H1 (cell line): ENCODE measurements around the gene IL19. TPM values are rescaled to one million over a fixed set of nuclear protein-coding genes. Genes with fewer than 3 reads are reported as not detected.

ENCODE experiments used
- CTCF ChIA-PET: fragments of 300-600 bp; sonication (Branson Sonifier 250); formaldehyde crosslinking; loops from one replicate; lab custom pipeline; 2021; ENCODE audit not compliant: partially characterized antibody; lab: Charles Lee
- POLR2A ChIA-PET: fragments of 300-600 bp; sonication (Branson Sonifier 250); formaldehyde crosslinking; loops from one replicate; lab custom pipeline; 2021; ENCODE audit warnings: inconsistent platforms; ENCODE audit not compliant: partially characterized antibody; lab: Charles Lee
- DNase-seq, 2 experiments: peaks; one replicate each; pipeline versions ENCODE4 v3.0.0 to v3.0.0-alpha.2; 2010 to 2022; ENCODE audit warnings: low spot score in 2 of 2, low read depth in 1 of 2, mixed read lengths in 1 of 2
- FAIRE-seq: peaks from 2 replicates; lab custom pipeline; 2011; peaks lifted over from hg19 to GRCh38; lab: Jason Lieb, UNC
- H2AFZ ChIP-seq: 2 replicates; pipeline ENCODE4 v1.8.1; 2012; ENCODE audit warnings: low read length, inconsistent platforms
- H2AK5ac ChIP-seq: 2 replicates; pipeline ENCODE4 v1.6.1; 2013; ENCODE audit warnings: low read depth, low read length
- H2BK120ac ChIP-seq: replicated peaks from 2 replicates; pipeline ENCODE3; 2013; ENCODE audit warnings: low read depth, low read length, inconsistent platforms
- H2BK12ac ChIP-seq: 2 replicates; pipeline ENCODE4 v1.6.1; 2013; ENCODE audit warnings: low read depth, low read length
- H2BK15ac ChIP-seq: 2 replicates; pipeline ENCODE4 v1.6.1; 2013; ENCODE audit warnings: low read length
- H2BK20ac ChIP-seq: 2 replicates; pipeline ENCODE4 v1.6.1; 2013; ENCODE audit warnings: low read length
- H2BK5ac ChIP-seq: 2 replicates; pipeline ENCODE4 v1.6.1; 2013; ENCODE audit warnings: low read depth, low read length
- H3K14ac ChIP-seq: 2 replicates; pipeline ENCODE4 v1.6.1; 2013; ENCODE audit warnings: inconsistent platforms; ENCODE audit not compliant: insufficient read length
- H3K18ac ChIP-seq: 2 replicates; pipeline ENCODE4 v1.6.1; 2013; ENCODE audit warnings: low read length; ENCODE audit errors: extremely low read depth
- H3K23ac ChIP-seq: 2 replicates; pipeline ENCODE4 v1.6.1; 2013; ENCODE audit warnings: inconsistent platforms; ENCODE audit not compliant: insufficient read length
- H3K23me2 ChIP-seq: 2 replicates; pipeline ENCODE4 v1.6.1; 2013; ENCODE audit warnings: low read depth, low read length
- H3K27ac ChIP-seq: 2 replicates; pipeline ENCODE4 v1.6.1; 2011; ENCODE audit warnings: low read depth, low read length, inconsistent platforms
- H3K27me3 ChIP-seq, 4 experiments: replicated peaks in 1 of 4; 1 replicate in 1 of 4; 2 replicates in 3 of 4; pipeline versions ENCODE4 v1.6.1 to v1.8.1; 2011 to 2013; ENCODE audit warnings: low read length in 3 of 4, mild to moderate bottlenecking in 3 of 4, inconsistent platforms in 2 of 4, mixed read lengths in 2 of 4, moderate library complexity in 1 of 4; ENCODE audit not compliant: control insufficient read depth in 3 of 4, insufficient read depth in 3 of 4; ENCODE audit errors: extremely low read depth in 1 of 4
- H3K36me3 ChIP-seq, 4 experiments: 2 replicates each; pipeline versions ENCODE4 v1.6.1 to v1.8.1; 2011 to 2013; ENCODE audit warnings: mild to moderate bottlenecking in 4 of 4, low read length in 3 of 4, moderate library complexity in 2 of 4, control low read depth in 1 of 4, inconsistent platforms in 1 of 4; ENCODE audit not compliant: insufficient read depth in 4 of 4, control insufficient read depth in 2 of 4
- H3K4ac ChIP-seq: replicated peaks from 2 replicates; pipeline ENCODE3; 2013; ENCODE audit warnings: low read length, low read depth, mixed read lengths, inconsistent platforms; ENCODE audit not compliant: insufficient read length
- H3K4me1 ChIP-seq, 4 experiments: replicated peaks in 1 of 4; 1 replicate in 1 of 4; 2 replicates in 3 of 4; pipeline versions ENCODE4 v1.6.1 to v1.8.1; 2011 to 2013; ENCODE audit warnings: low read length in 3 of 4, inconsistent platforms in 2 of 4, mixed read lengths in 1 of 4; ENCODE audit not compliant: insufficient read depth in 4 of 4, control insufficient read depth in 3 of 4
- H3K4me2 ChIP-seq, 2 experiments: 2 replicates each; pipeline versions ENCODE4 v1.6.1 to v1.8.1; 2011 to 2013; ENCODE audit warnings: low read depth in 2 of 2, low read length in 2 of 2, control low read depth in 1 of 2, inconsistent platforms in 1 of 2, mild to moderate bottlenecking in 1 of 2; ENCODE audit not compliant: insufficient read depth in 1 of 2
- H3K4me3 ChIP-seq, 4 experiments: fragments of 200-600, 300-600 bp in 1 of 4; sonication (generic), shearing (Covaris generic), sonication (Bioruptor Twin) in 1 of 4; 2 replicates each; pipeline versions ENCODE4 v1.5.1 to v1.8.1; 2011 to 2016; ENCODE audit warnings: low read length in 4 of 4, low read depth in 3 of 4, control low read depth in 2 of 4, inconsistent platforms in 2 of 4, mild to moderate bottlenecking in 2 of 4, mixed read lengths in 1 of 4, moderate library complexity in 1 of 4; ENCODE audit not compliant: insufficient read depth in 2 of 4; ENCODE audit errors: extremely low read depth in 1 of 4
- H3K56ac ChIP-seq: replicated peaks from 2 replicates; pipeline ENCODE3; 2013; ENCODE audit warnings: low read depth, mild to moderate bottlenecking, mixed read lengths, low read length, inconsistent platforms; ENCODE audit not compliant: insufficient read length
- H3K79me1 ChIP-seq: 2 replicates; pipeline ENCODE4 v1.6.1; 2013; ENCODE audit warnings: low read depth, low read length, control low read depth
- H3K79me2 ChIP-seq, 2 experiments: 2 replicates each; pipeline versions ENCODE4 v1.6.1 to v1.8.1; 2012 to 2013; ENCODE audit warnings: low read length in 2 of 2, mild to moderate bottlenecking in 2 of 2, inconsistent platforms in 1 of 2; ENCODE audit not compliant: insufficient read depth in 2 of 2, control insufficient read depth in 1 of 2
- H3K9ac ChIP-seq, 4 experiments: replicated peaks in 1 of 4; 1 replicate in 1 of 4; 2 replicates in 3 of 4; pipeline versions ENCODE4 v1.6.1 to v1.8.1; 2011 to 2013; ENCODE audit warnings: low read depth in 3 of 4, low read length in 3 of 4, control low read depth in 2 of 4, mild to moderate bottlenecking in 2 of 4, moderate library complexity in 2 of 4, inconsistent platforms in 1 of 4; ENCODE audit errors: extremely low read depth in 1 of 4
- H3K9me3 ChIP-seq, 2 experiments: 2 replicates each; pipeline versions ENCODE4 v1.6.1 to v1.8.1; 2012 to 2013; ENCODE audit warnings: mild to moderate bottlenecking in 2 of 2, moderate library complexity in 2 of 2, control low read depth in 1 of 2, inconsistent platforms in 1 of 2, low read depth in 1 of 2, low read length in 1 of 2, mixed read lengths in 1 of 2; ENCODE audit not compliant: insufficient read depth in 2 of 2
- H4K20me1 ChIP-seq, 2 experiments: replicated peaks in 1 of 2; 2 replicates each; pipeline versions ENCODE3 to v1.8.1; 2011 to 2013; ENCODE audit warnings: inconsistent platforms in 2 of 2, low read length in 2 of 2, mild to moderate bottlenecking in 1 of 2; ENCODE audit not compliant: insufficient read depth in 2 of 2, control insufficient read depth in 1 of 2
- H4K5ac ChIP-seq: 2 replicates; pipeline ENCODE4 v1.6.1; 2013; ENCODE audit warnings: low read length, low read depth, mixed read lengths, inconsistent platforms; ENCODE audit not compliant: insufficient read length
- H4K8ac ChIP-seq: 2 replicates; pipeline ENCODE4 v1.8.0; 2013; ENCODE audit warnings: mild to moderate bottlenecking, moderate library complexity, low read length, inconsistent platforms; ENCODE audit not compliant: insufficient read depth; ENCODE audit errors: extremely low read depth
- H4K91ac ChIP-seq: replicated peaks from 2 replicates; pipeline ENCODE3; 2013; ENCODE audit warnings: low read length, mixed read lengths, inconsistent platforms; ENCODE audit not compliant: insufficient read length
- ASH2L ChIP-seq: fragments of 200-600, 300-600 bp; sonication (generic); IDR thresholded peaks from one replicate; pipeline ENCODE4 v1.7.1; 2017; ENCODE audit warnings: low read length
- CBX8 ChIP-seq: fragments of 300-800, 300-1000 bp; sonication (generic); IDR thresholded peaks from 2 replicates; pipeline ENCODE4 v1.7.1; 2016; ENCODE audit warnings: low read depth, low read length, borderline replicate concordance
- CHD1 ChIP-seq: IDR thresholded peaks from 2 replicates; pipeline ENCODE4 v1.6.1; 2012; ENCODE audit warnings: low read depth, low read length, improper control_type of control experiment
- CREB1 ChIP-seq: IDR thresholded peaks from 2 replicates; pipeline ENCODE4 v1.6.1; 2012; ENCODE audit warnings: inconsistent platforms
- EGR1 ChIP-seq: IDR thresholded peaks from 2 replicates; pipeline ENCODE4 v1.6.1; 2011; ENCODE audit warnings: low read depth, low read length, borderline replicate concordance
- GABPA ChIP-seq: IDR thresholded peaks from 2 replicates; pipeline ENCODE4 v1.6.1; 2011; ENCODE audit warnings: mild to moderate bottlenecking, low read length, moderate library complexity, borderline replicate concordance; ENCODE audit not compliant: insufficient read depth
- HDAC6 ChIP-seq: IDR thresholded peaks from one replicate; pipeline ENCODE4 v1.7.1; 2012; ENCODE audit warnings: low read depth, mild to moderate bottlenecking, inconsistent platforms, low read length, moderate library complexity
- KDM1A ChIP-seq: fragments of 200-600, 300-600 bp; sonication (generic); IDR thresholded peaks from 2 replicates; pipeline ENCODE4 v1.7.1; 2016; ENCODE audit warnings: mild to moderate bottlenecking, low read length, borderline replicate concordance
- NRF1 ChIP-seq: IDR thresholded peaks from 2 replicates; pipeline ENCODE4 v1.6.1; 2011; ENCODE audit warnings: mild to moderate bottlenecking, low read depth, low read length, improper control_type of control experiment
- SP4 ChIP-seq: IDR thresholded peaks from 2 replicates; pipeline ENCODE4 v1.6.1; 2012; ENCODE audit warnings: low read length, inconsistent platforms
- TEAD4 ChIP-seq: IDR thresholded peaks from 2 replicates; pipeline ENCODE4 v1.6.1; 2012; ENCODE audit warnings: low read depth, low read length, inconsistent platforms, mixed read lengths
- WGBS, 2 experiments: shearing (Covaris generic) in 1 of 2; methylation state at CpG; one replicate each; pipeline versions ENCODE4 v1.1.6 to v1.1.7; 2013 to 2015; ENCODE audit warnings: low lambda C conversion rate in 2 of 2, mixed read lengths in 2 of 2, inconsistent platforms in 1 of 2, low coverage in 1 of 2, missing lambda C conversion rate in 1 of 2; ENCODE audit not compliant: insufficient replicate concordance in 2 of 2, insufficient coverage in 1 of 2, insufficient read length in 1 of 2; ENCODE audit errors: extremely low coverage in 1 of 2, missing lambda C conversion rate in 1 of 2; 5-methylcytosine and 5-hydroxymethylcytosine counted together
- polyA plus RNA-seq, 7 experiments: library from polyadenylated mRNA; depleted of rRNA in 3 of 7; stranded (reverse) in 5 of 7; unstranded in 2 of 7; fragments of >200 nt in 5 of 7; fragments of 200-250 nt in 2 of 7; gene quantifications; 1 replicate in 5 of 7; 2 replicates in 1 of 7; 4 replicates in 1 of 7; pipeline versions ENCODE4 v1.2.1 to v1.2.3, GENCODE V29; 2011 to 2013; ENCODE audit warnings: missing spikeins in 2 of 7, mixed read lengths in 2 of 7
- total RNA-seq: library from RNA; stranded (reverse); fragmentation: NEBNext Ultra II Directional; extraction: Animal tissue kit (Norgen Biotek cat#: 25700); gene quantifications from 2 replicates; pipeline ENCODE4 v1.2.1, GENCODE V29; 2021
- TF ChIP-seq, protein P1 (sequence below): IDR thresholded peaks from 2 replicates; pipeline ENCODE4 v1.6.1; 2012; ENCODE audit warnings: inconsistent platforms
- TF ChIP-seq, protein P2 (sequence below): IDR thresholded peaks from 2 replicates; pipeline ENCODE4 v1.6.1; 2011; ENCODE audit warnings: low read depth, mild to moderate bottlenecking, low read length; ENCODE audit not compliant: insufficient read depth

The IL19 gene
- total and polyA plus RNA-seq, 2 of the 8 experiments (the other 6 are each of a cell fraction or from before 2014, with no cell fraction given) = not detected

DNA sequence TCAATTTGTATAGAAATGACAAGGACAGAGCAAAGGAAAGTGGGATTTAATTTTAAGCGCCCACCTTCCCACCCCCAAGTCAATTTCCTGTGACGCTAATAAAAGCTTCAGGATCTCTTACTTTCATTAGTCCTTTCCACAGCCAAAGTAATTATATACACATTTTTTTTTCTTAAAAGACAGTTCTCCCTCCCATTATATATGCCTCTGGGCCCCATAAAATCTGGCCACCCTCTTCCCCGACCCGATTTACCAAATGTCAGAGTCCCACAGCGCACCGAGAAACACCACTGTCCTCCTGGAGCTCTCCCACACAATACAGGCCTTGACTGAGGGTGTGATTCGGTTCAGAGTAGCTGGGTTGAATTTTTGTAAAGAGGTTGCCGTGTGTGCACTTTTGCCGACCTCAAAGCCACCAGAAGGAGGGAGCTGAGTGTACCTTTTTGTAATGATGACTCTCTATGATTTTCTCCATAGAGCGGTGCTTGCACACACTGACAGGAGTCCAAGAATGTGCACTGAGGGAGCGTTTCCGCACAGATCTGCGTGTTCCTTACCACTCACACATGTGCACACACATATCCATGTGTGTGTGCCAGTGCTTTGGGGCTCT lies 27.9 kb downstream of the IL19 start:
- no peaks in the 10 kb centered on the region for H3K4me1 ChIP-seq
- H4K8ac ChIP-seq = no peak overlapping the region
- no peak overlapping the region for H2BK15ac ChIP-seq
- no peak for DNase-seq
- no peak overlapping the region for H2BK5ac ChIP-seq
- no peak overlapping the region for H4K5ac ChIP-seq
- POLR2A ChIA-PET = no interaction called here
- H2BK20ac ChIP-seq = no peak overlapping the region
- H3K4me3 ChIP-seq = no peak overlapping the region
- no peak overlapping the region for H3K9ac ChIP-seq
- CTCF ChIA-PET = interaction anchor here (0.7 to 5.7 kb wide), 37 partner anchors 9 to 299 kb away, joined by 3 to 43 read pairs (median 5); partner anchors contain the start of genes FCMR, IL10 and IL19
- H3K27me3 ChIP-seq = no peaks in the 10 kb centered on the region
- WGBS, 2 experiments = 86% methylated on average over 13 of the region's 13 CpGs; no CpG with 5 or more reads in 1 of the 2 experiments
- no peak overlapping the region for H3K56ac ChIP-seq
- H4K91ac ChIP-seq = no peak overlapping the region
- H2AFZ ChIP-seq = no peak overlapping the region
- no peaks in the 10 kb centered on the region for H3K9me3 ChIP-seq
- no peak overlapping the region for H2BK120ac ChIP-seq
- no peak overlapping the region for H3K4ac ChIP-seq
- no peak overlapping the region for H3K27ac ChIP-seq
- H3K23me2 ChIP-seq = no peaks in the 10 kb centered on the region
- no peak overlapping the region for H3K23ac ChIP-seq
- H3K36me3 ChIP-seq = no peaks in the 10 kb centered on the region
- H2AK5ac ChIP-seq = no peak overlapping the region
- H3K14ac ChIP-seq = no peak overlapping the region
- no peak overlapping the region for H3K18ac ChIP-seq
- no peak overlapping the region for H2BK12ac ChIP-seq
- H3K79me1 ChIP-seq = no peaks in the 10 kb centered on the region
- no peak for FAIRE-seq
- no peaks in the 10 kb centered on the region for H3K79me2 ChIP-seq
- no peak overlapping the region for H3K4me2 ChIP-seq
- no peaks in the 10 kb centered on the region for H4K20me1 ChIP-seq
- TF ChIP-seq GABPA = no peak
- no peak for TF ChIP-seq SP4
- TF ChIP-seq TEAD4 = no peak
- TF ChIP-seq HDAC6 = no peak
- no peak for TF ChIP-seq CBX8
- no peak for TF ChIP-seq ASH2L
- TF ChIP-seq, protein P1, sequence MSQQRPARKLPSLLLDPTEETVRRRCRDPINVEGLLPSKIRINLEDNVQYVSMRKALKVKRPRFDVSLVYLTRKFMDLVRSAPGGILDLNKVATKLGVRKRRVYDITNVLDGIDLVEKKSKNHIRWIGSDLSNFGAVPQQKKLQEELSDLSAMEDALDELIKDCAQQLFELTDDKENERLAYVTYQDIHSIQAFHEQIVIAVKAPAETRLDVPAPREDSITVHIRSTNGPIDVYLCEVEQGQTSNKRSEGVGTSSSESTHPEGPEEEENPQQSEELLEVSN = no peak
- no peak for TF ChIP-seq EGR1
- TF ChIP-seq, protein P2, sequence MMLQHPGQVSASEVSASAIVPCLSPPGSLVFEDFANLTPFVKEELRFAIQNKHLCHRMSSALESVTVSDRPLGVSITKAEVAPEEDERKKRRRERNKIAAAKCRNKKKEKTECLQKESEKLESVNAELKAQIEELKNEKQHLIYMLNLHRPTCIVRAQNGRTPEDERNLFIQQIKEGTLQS = no peak
- no peak for TF ChIP-seq CREB1
- no peak for TF ChIP-seq KDM1A
- no peak for TF ChIP-seq NRF1
- TF ChIP-seq CHD1 = no peak
